Measurements from ENCODE around the gene ZNF385B. TPM values are rescaled to one million over a fixed set of nuclear protein-coding genes. Genes with fewer than 3 reads are reported as not detected.

Gene ZNF385B
- total and polyA plus RNA-seq, 10 of the 15 experiments (the other 5 are each of a cell fraction or from before 2014, with no cell fraction given): not detected

GRCh38 chr2:179701524-179702110 lies 159.8 kb downstream of the ZNF385B start:
- intact Hi-C loops (cut with micrococcal nuclease; ENCODE audit: unreplicated experiment) (no loop called here), in situ Hi-C loops (cut with MboI) (no loop called here)
- no peak for ATAC-seq
- no peak for FAIRE-seq
- Histone ChIP-seq H4K20me1 (ENCODE audit: control insufficient read depth, insufficient read depth) (no peaks in the 10 kb centered on the region), H2AFZ (ENCODE audit: control insufficient read depth, low read depth, low read length) (no peak overlapping the region), H3K4me1 (ENCODE audit: control insufficient read depth, insufficient read depth, low read length) (no peaks in the 10 kb centered on the region), H3K79me2 (ENCODE audit: control insufficient read depth, insufficient read depth, low read length) (no peaks in the 10 kb centered on the region), H3K27me3 (replicated peaks in 1 of 2; ENCODE audit: control insufficient read depth in 2 of 2, insufficient read depth in 2 of 2, low read length in 1 of 2) (no peaks in the 10 kb centered on the region), H3K4me3 (no peak overlapping the region), H3K4me2 (ENCODE audit: control insufficient read depth, insufficient read depth) (no peak overlapping the region), H3K9me3 (replicated peaks; ENCODE audit: control insufficient read depth, insufficient read depth, low read length) (no peaks in the 10 kb centered on the region), H3K36me3 (ENCODE audit: control insufficient read depth in 2 of 2, insufficient read depth in 2 of 2, low read length in 1 of 2) (no peaks in the 10 kb centered on the region), H3K9ac (ENCODE audit: control insufficient read depth, insufficient read depth, low read length) (no peak overlapping the region), H3K27ac (ENCODE audit: control insufficient read depth, insufficient read depth) (no peak overlapping the region)
- ChIA-PET CTCF (no interaction called here), RAD21 (ENCODE audit: unreplicated experiment) (no interaction called here), POLR2A (no interaction called here), SMC1A (ENCODE audit: uncharacterized antibody, unreplicated experiment) (no interaction called here)
- BruUV-seq (replicated peaks): no TSS peak
- TF ChIP-seq SUZ12 (IDR thresholded peaks at IDR 0.05; ENCODE audit: unreplicated experiment) (no peak), CTCF (IDR thresholded peaks at IDR 0.05 in 2 of 3, conservative IDR thresholded peaks at IDR 0.05 in 1 of 3; ENCODE audit: control insufficient read depth in 2 of 3, extremely low read depth in 1 of 3, insufficient read depth in 1 of 3, low read depth in 3 of 3, low read length in 3 of 3) (no peak), GABPA (IDR thresholded peaks at IDR 0.05; ENCODE audit: low read depth) (no peak), KAT2A (conservative IDR thresholded peaks at IDR 0.05; ENCODE audit: control insufficient read depth, low read depth, low read length) (no peak), YY1 (IDR thresholded peaks at IDR 0.05; ENCODE audit: low read depth, low read length) (no peak), CHD4 (IDR thresholded peaks at IDR 0.05) (no peak), MXI1 (IDR thresholded peaks at IDR 0.05; ENCODE audit: low read depth, low read length) (no peak), SMAD5 (IDR thresholded peaks at IDR 0.05; ENCODE audit: low read depth) (no peak)
- no peak for DNase-seq (ENCODE audit: low read depth, low spot score)
- 9% methylated on average over 5 of the region's 5 CpGs for WGBS (ENCODE audit: insufficient coverage, insufficient replicate concordance, low lambda C conversion rate, missing lambda C conversion rate)
